MG63 (cell line): ENCODE results near the gene PKMYT1. TPM values are rescaled to one million over a fixed set of nuclear protein-coding genes. Genes with fewer than 3 reads are reported as not detected.

ENCODE experiments used
- DNase-seq: peaks from one replicate; pipeline ENCODE4 v3.0.0-alpha.2; 2020
- H3K27me3 ChIP-seq: fragments of 250-450 bp; sonication (Bioruptor Pico); 2 replicates; pipeline ENCODE4 v1.5.1; 2020; ENCODE audit warnings: mild to moderate bottlenecking, moderate library complexity
- H3K36me3 ChIP-seq: fragments of 250-450 bp; sonication (Bioruptor Pico); 2 replicates; pipeline ENCODE4 v1.5.1; 2020; ENCODE audit warnings: mild to moderate bottlenecking, moderate library complexity
- H3K4me3 ChIP-seq: fragments of 250-450 bp; sonication (Bioruptor Pico); 2 replicates; pipeline ENCODE4 v1.5.1; 2020; ENCODE audit warnings: mild to moderate bottlenecking, moderate library complexity
- H3K9me3 ChIP-seq: fragments of 250-450 bp; sonication (Bioruptor Pico); 2 replicates; pipeline ENCODE4 v1.5.1; 2020; ENCODE audit warnings: mild to moderate bottlenecking, moderate library complexity
- total RNA-seq: library from RNA; depleted of rRNA; stranded (reverse); fragments of >200 nt; shearing (Covaris generic); gene quantifications from 2 replicates; pipeline ENCODE4 v1.2.3, GENCODE V29; 2014; ENCODE audit warnings: low replicate concordance

Gene PKMYT1
- total RNA-seq, 1 experiment from 2014 or later, result 30.3 TPM

GRCh38 chr16:2962334-2963073, 17.7 kb downstream of the PKMYT1 start:
- H3K4me3 ChIP-seq, result no peak overlapping the region
- H3K36me3 ChIP-seq, result no peaks in the 10 kb centered on the region
- DNase-seq, result no peak
- H3K9me3 ChIP-seq, result no peaks in the 10 kb centered on the region
- peaks cover 32% of the 10 kb centered on the region for H3K27me3 ChIP-seq

- H3K27me3 ChIP-seq, result peaks cover 32% of the 10 kb centered on the region
- no peaks in the 10 kb centered on the region for H3K36me3 ChIP-seq
- no peaks in the 10 kb centered on the region for H3K9me3 ChIP-seq
- H3K4me3 ChIP-seq, result no peak overlapping the region
- no peak for DNase-seq
Observed at GRCh38 chr16:2960183-2961010, 19.8 kb downstream of the PKMYT1 start.

GRCh38 chr16:2959206-2959605, 21.0 kb downstream of the PKMYT1 start:
- Histone ChIP-seq H3K36me3 (no peaks in the 10 kb centered on the region), H3K9me3 (no peaks in the 10 kb centered on the region), H3K27me3 (peaks cover 25% of the 10 kb centered on the region), H3K4me3 (no peak overlapping the region)
- no peak for DNase-seq

- Histone ChIP-seq H3K9me3 (no peaks in the 10 kb centered on the region), H3K36me3 (no peaks in the 10 kb centered on the region), H3K4me3 (no peak overlapping the region), H3K27me3 (peaks cover 9% of the 10 kb centered on the region)
- DNase-seq, result no peak
Observed at GRCh38 chr16:2956579-2956956, 23.7 kb downstream of the PKMYT1 start.

- peaks cover 9% of the 10 kb centered on the region for H3K27me3 ChIP-seq
- H3K36me3 ChIP-seq, result no peaks in the 10 kb centered on the region
- DNase-seq, result no peak
- no peak overlapping the region for H3K4me3 ChIP-seq
- no peaks in the 10 kb centered on the region for H3K9me3 ChIP-seq
Observed at GRCh38 chr16:2955779-2956578, 24.3 kb downstream of the PKMYT1 start.

- no peak overlapping the region for H3K4me3 ChIP-seq
- H3K36me3 ChIP-seq, result no peaks in the 10 kb centered on the region
- H3K27me3 ChIP-seq, result peaks cover 9% of the 10 kb centered on the region
- no peak for DNase-seq
- no peaks in the 10 kb centered on the region for H3K9me3 ChIP-seq
Observed at GRCh38 chr16:2955438-2955778, 24.8 kb downstream of the PKMYT1 start.

GRCh38 chr16:2954656-2955381, 25.4 kb downstream of the PKMYT1 start:
- Histone ChIP-seq H3K9me3 (no peaks in the 10 kb centered on the region), H3K4me3 (no peak overlapping the region), H3K36me3 (no peaks in the 10 kb centered on the region), H3K27me3 (peaks cover 5% of the 10 kb centered on the region)
- no peak for DNase-seq

- Histone ChIP-seq H3K36me3 (no peaks in the 10 kb centered on the region), H3K9me3 (no peaks in the 10 kb centered on the region), H3K27me3 (no peaks in the 10 kb centered on the region), H3K4me3 (no peak overlapping the region)
- no peak for DNase-seq
Observed at GRCh38 chr16:2953706-2954627, 26.3 kb downstream of the PKMYT1 start.

GRCh38 chr16:2952679-2953078, 27.6 kb downstream of the PKMYT1 start:
- H3K27me3 ChIP-seq, result no peaks in the 10 kb centered on the region
- H3K9me3 ChIP-seq, result no peaks in the 10 kb centered on the region
- no peaks in the 10 kb centered on the region for H3K36me3 ChIP-seq
- no peak overlapping the region for H3K4me3 ChIP-seq
- no peak for DNase-seq

- Histone ChIP-seq H3K27me3 (no peaks in the 10 kb centered on the region), H3K4me3 (no peak overlapping the region), H3K9me3 (no peaks in the 10 kb centered on the region), H3K36me3 (peaks cover 11% of the 10 kb centered on the region)
- no peak for DNase-seq
Observed at GRCh38 chr16:2950773-2951172, 29.5 kb downstream of the PKMYT1 start.

GRCh38 chr16:2950353-2950724, 29.9 kb downstream of the PKMYT1 start:
- H3K4me3 ChIP-seq, result no peak overlapping the region
- H3K9me3 ChIP-seq, result no peaks in the 10 kb centered on the region
- peaks cover 11% of the 10 kb centered on the region for H3K36me3 ChIP-seq
- no peaks in the 10 kb centered on the region for H3K27me3 ChIP-seq
- DNase-seq, result no peak

GRCh38 chr16:2949705-2950352, 30.4 kb downstream of the PKMYT1 start:
- no peak for DNase-seq
- H3K36me3 ChIP-seq, result peaks cover 14% of the 10 kb centered on the region
- no peak overlapping the region for H3K4me3 ChIP-seq
- no peaks in the 10 kb centered on the region for H3K9me3 ChIP-seq
- H3K27me3 ChIP-seq, result no peaks in the 10 kb centered on the region

GRCh38 chr16:2948807-2949704, 31.2 kb downstream of the PKMYT1 start:
- no peak for DNase-seq
- Histone ChIP-seq H3K27me3 (no peaks in the 10 kb centered on the region), H3K9me3 (no peaks in the 10 kb centered on the region), H3K4me3 (no peak overlapping the region), H3K36me3 (peaks cover 19% of the 10 kb centered on the region)

- Histone ChIP-seq H3K9me3 (no peaks in the 10 kb centered on the region), H3K27me3 (no peaks in the 10 kb centered on the region), H3K36me3 (peaks cover 37% of the 10 kb centered on the region), H3K4me3 (no peak overlapping the region)
- no peak for DNase-seq
Observed at GRCh38 chr16:2946649-2947048, 33.6 kb downstream of the PKMYT1 start.
